Activated CD4-positive, alpha-beta T cell treated with anti-CD3 and anti-CD28 coated beads for 36 hours (primary cell): Measurements from ENCODE around the gene PKP3. TPM values are rescaled to one million over a fixed set of nuclear protein-coding genes. Genes with fewer than 3 reads are reported as not detected.

Experiments
- ATAC-seq: fragments of 200-7000 bp; cut with Tn5 transposase; one replicate; pipeline ENCODE4 v1.10.0; 2021; ENCODE audit warnings: mild to moderate bottlenecking, moderate library complexity
- CTCF ChIA-PET: fragments of 350-600 bp; sonication (Branson Sonifier 250); formaldehyde crosslinking; loops from one replicate; lab custom pipeline; 2021; ENCODE audit warnings: antibody characterized with exemption; lab: Charles Lee
- POLR2A ChIA-PET: fragments of 350-600 bp; sonication (Branson Sonifier 250); formaldehyde crosslinking; loops from one replicate; lab custom pipeline; 2021; ENCODE audit warnings: antibody characterized with exemption, inconsistent platforms; lab: Charles Lee
- DNase-seq: peaks from one replicate; pipeline ENCODE4 v3.0.0-alpha.2; 2020
- H3K27ac Mint-ChIP-seq: one replicate; pipeline ENCODE4 v1.8.0; 2021; ENCODE audit warnings: mixed read lengths
- H3K27me3 Mint-ChIP-seq: one replicate; pipeline ENCODE4 v1.8.0; 2021; ENCODE audit warnings: mixed read lengths
- H3K36me3 Mint-ChIP-seq: one replicate; pipeline ENCODE4 v1.8.0; 2021; ENCODE audit warnings: low read depth, mixed read lengths
- H3K4me1 Mint-ChIP-seq: one replicate; pipeline ENCODE4 v1.8.0; 2021; ENCODE audit warnings: mixed read lengths
- H3K4me3 Mint-ChIP-seq: one replicate; pipeline ENCODE4 v1.8.0; 2021; ENCODE audit warnings: mild to moderate bottlenecking, moderate library complexity, mixed read lengths
- H3K9me3 Mint-ChIP-seq: one replicate; pipeline ENCODE4 v1.8.0; 2021; ENCODE audit warnings: low read depth, mixed read lengths
- intact Hi-C, 2 experiments: fragments of 100-400 bp; cut with DNase I in 1 of 2; cut with micrococcal nuclease in 1 of 2; formaldehyde crosslinking; loops; one replicate each; pipeline versions ENCODE4 v1.14.2 to v1.15.1; 2022 to 2024; cut with DNase I, micrococcal nuclease
- total RNA-seq, 2 experiments: library from RNA; stranded (reverse); gene quantifications; one replicate each; pipeline ENCODE4 v1.2.3, GENCODE V29; 2021

Gene PKP3
- total RNA-seq, 2 experiments from 2014 or later = 0.07 to 0.18 TPM

GRCh38 chr11:454043-454442, 60.0 kb downstream of the PKP3 start:
- ATAC-seq = no peak
- Mint-ChIP-seq H3K4me3 (no peak overlapping the region), H3K36me3 (peaks cover 19% of the 10 kb centered on the region), H3K4me1 (peaks cover 36% of the 10 kb centered on the region), H3K27ac (no peak overlapping the region), H3K27me3 (no peaks in the 10 kb centered on the region), H3K9me3 (no peaks in the 10 kb centered on the region)
- ChIA-PET CTCF (interaction anchor here (0.6 to 0.7 kb wide), 2 partner anchors 13 to 66 kb away, joined by 3 read pairs; no protein-coding TSS in a partner anchor), POLR2A (no interaction called here)
- DNase-seq = no peak
- intact Hi-C loops = loop anchor here in 1 of 2 experiments (5.0 kb wide), 1 partner anchor 247 kb away; the partner anchor contains the start of genes BET1L and RIC8A

Other genes starting within 250 kb of the PKP3 start
- not detected for gene SCGB1C1, start 201.1 kb upstream of the PKP3 start, total RNA-seq
- gene BET1L, start 186.8 kb upstream of the PKP3 start, total RNA-seq = 10 to 100 TPM; 45.5 to 49.4 TPM
- 100 to 1,000 TPM; 104 to 124 TPM for gene RIC8A, start 186.5 kb upstream of the PKP3 start, total RNA-seq
- gene SIRT3, start 157.9 kb upstream of the PKP3 start, total RNA-seq = 10 to 100 TPM; 19.6 to 23.3 TPM
- 100 to 1,000 TPM; 134 to 212 TPM for gene PSMD13, start 157.2 kb upstream of the PKP3 start, total RNA-seq
- under 1 TPM; 0.32 to 0.57 TPM for gene NLRP6, start 115.8 kb upstream of the PKP3 start, total RNA-seq
- 10 to 100 TPM; 73.4 to 82.3 TPM for gene PGGHG, start 105.1 kb upstream of the PKP3 start, total RNA-seq
- not detected for gene IFITM5, start 94.7 kb upstream of the PKP3 start, total RNA-seq
- 100 to 1,000 TPM; 451 to 474 TPM for gene IFITM2, start 86.4 kb upstream of the PKP3 start, total RNA-seq
- 100 to 1,000 TPM; 248 to 285 TPM for gene IFITM1, start 80.2 kb upstream of the PKP3 start, total RNA-seq
- gene IFITM3, start 73.3 kb upstream of the PKP3 start, total RNA-seq = 100 to 1,000 TPM in 1 of 2 experiments, 10 to 100 TPM in 1; 77.5 to 122 TPM
- 1 to 10 TPM; 3.8 to 6.6 TPM for gene B4GALNT4, start 24.7 kb upstream of the PKP3 start, total RNA-seq
- gene SIGIRR, start 20.8 kb downstream of the PKP3 start, total RNA-seq = 10 to 100 TPM; 33.0 to 34.9 TPM
- gene ANO9, start 47.8 kb downstream of the PKP3 start, total RNA-seq = 10 to 100 TPM; 31.7 to 38.8 TPM
- gene PTDSS2, start 56.1 kb downstream of the PKP3 start, total RNA-seq = 10 to 100 TPM; 14.8 to 18.8 TPM
- gene RNH1, start 113.0 kb downstream of the PKP3 start, total RNA-seq = 100 to 1,000 TPM; 111 to 116 TPM
- 10 to 100 TPM; 26.8 to 41.9 TPM for gene HRAS, start 141.4 kb downstream of the PKP3 start, total RNA-seq
- under 1 TPM; 0.96 to 0.98 TPM for gene LRRC56, start 143.3 kb downstream of the PKP3 start, total RNA-seq
- 1 to 10 TPM; 2.7 to 4.9 TPM for gene LMNTD2, start 166.5 kb downstream of the PKP3 start, total RNA-seq
- 10 to 100 TPM; 16.8 TPM for gene RASSF7, start 166.8 kb downstream of the PKP3 start, total RNA-seq
- gene PHRF1, start 182.3 kb downstream of the PKP3 start, total RNA-seq = 10 to 100 TPM; 40.0 to 44.5 TPM
- 10 to 100 TPM; 57.1 to 62.6 TPM for gene IRF7, start 221.7 kb downstream of the PKP3 start, total RNA-seq
- gene CDHR5, start 230.7 kb downstream of the PKP3 start, total RNA-seq = not detected
- gene SCT, start 233.0 kb downstream of the PKP3 start, total RNA-seq = not detected
- under 1 TPM; 0.30 to 0.47 TPM for gene DRD4, start 243.1 kb downstream of the PKP3 start, total RNA-seq